NB4 (cell line): ENCODE measurements around the gene AQP12A.

Experiments used
- POLR2A ChIP-seq: IDR thresholded peaks from 2 replicates; pipeline ENCODE4 v1.6.1; 2011; ENCODE audit warnings: mild to moderate bottlenecking; ENCODE audit not compliant: insufficient read length; ENCODE audit errors: extremely low read depth
- TF ChIP-seq, protein P1 (sequence below): IDR thresholded peaks from one replicate; pipeline ENCODE4 v1.5.1; 2012; ENCODE audit warnings: low read depth, low read length

DNA sequence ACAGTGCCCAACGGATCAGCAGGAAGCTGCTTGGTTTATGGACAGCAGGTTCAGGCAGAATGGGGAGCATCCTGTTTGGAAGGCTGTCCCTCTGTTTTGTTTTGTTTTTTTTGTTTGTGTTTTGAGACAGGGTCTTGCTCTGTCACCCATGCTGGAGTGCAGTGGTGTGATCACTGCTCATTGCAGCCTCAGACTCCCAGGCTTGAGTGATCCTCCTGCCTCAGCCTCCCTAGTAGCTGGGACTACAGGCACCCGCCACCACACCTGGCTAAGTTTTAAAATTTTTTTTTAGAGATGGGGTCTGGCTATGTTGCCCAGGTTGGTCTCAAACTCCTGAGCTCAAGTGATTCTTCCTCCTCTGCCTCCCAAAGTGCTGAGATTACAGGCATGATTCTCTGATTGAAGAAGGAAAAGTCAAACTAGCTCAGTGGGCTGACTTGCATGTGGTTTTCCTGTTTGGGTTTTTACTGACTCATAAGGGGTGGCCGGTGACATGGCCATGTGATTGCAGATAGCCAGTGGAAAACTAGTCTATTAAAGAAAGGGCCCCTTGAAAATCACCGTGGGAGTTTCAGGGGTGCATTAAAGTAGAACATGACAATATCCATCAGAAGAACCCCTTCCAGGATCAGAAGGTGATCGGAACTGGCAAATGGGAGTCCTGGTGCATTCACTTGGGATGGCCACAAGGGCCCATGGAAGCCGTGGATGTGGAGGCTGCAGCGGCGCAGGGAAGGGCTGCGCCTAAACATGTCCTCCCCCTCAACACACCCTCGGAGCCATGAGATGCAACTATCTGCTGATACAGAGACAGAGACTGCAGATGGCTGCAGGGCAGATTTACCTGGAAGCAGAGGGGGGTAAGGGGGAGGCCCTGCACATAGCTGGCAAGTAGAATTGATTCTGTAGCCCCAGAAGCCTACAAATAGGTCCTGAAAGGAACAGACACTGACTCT, 35.5 kb upstream of the AQP12A start:
- TF ChIP-seq, protein P1, sequence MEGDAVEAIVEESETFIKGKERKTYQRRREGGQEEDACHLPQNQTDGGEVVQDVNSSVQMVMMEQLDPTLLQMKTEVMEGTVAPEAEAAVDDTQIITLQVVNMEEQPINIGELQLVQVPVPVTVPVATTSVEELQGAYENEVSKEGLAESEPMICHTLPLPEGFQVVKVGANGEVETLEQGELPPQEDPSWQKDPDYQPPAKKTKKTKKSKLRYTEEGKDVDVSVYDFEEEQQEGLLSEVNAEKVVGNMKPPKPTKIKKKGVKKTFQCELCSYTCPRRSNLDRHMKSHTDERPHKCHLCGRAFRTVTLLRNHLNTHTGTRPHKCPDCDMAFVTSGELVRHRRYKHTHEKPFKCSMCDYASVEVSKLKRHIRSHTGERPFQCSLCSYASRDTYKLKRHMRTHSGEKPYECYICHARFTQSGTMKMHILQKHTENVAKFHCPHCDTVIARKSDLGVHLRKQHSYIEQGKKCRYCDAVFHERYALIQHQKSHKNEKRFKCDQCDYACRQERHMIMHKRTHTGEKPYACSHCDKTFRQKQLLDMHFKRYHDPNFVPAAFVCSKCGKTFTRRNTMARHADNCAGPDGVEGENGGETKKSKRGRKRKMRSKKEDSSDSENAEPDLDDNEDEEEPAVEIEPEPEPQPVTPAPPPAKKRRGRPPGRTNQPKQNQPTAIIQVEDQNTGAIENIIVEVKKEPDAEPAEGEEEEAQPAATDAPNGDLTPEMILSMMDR = no peak
- TF ChIP-seq POLR2A = no peak
